Activated CD4-positive, alpha-beta T cell treated with anti-CD3 and anti-CD28 coated beads, Interleukin-2, amount 50 U/mL, for 16 hours (primary cell): ENCODE data around the gene COX14.
"Not testable (repeated sequence)": the region's sequence is repeated elsewhere in the genome, so short reads cannot be mapped to it uniquely, and the experiment has no call there.

ENCODE experiments used
- DNase-seq: peaks from one replicate; pipeline ENCODE4 v3.0.0-alpha.2; 2020

Gene COX14

GRCh38 chr12:50110127-50110761 is 1.8 kb upstream of the COX14 start:
- DNase-seq: no peak

- DNase-seq: no peak
These were observed 1.2 kb upstream of the COX14 start for GRCh38 chr12:50110762-50111351.

- no peak for DNase-seq
These were observed 692 bp upstream of the COX14 start for GRCh38 chr12:50111395-50111692.

GRCh38 chr12:50112456-50113218 is 601 bp downstream of the COX14 start:
- DNase-seq: peak; percentile 25

GRCh38 chr12:50117057-50117622 is 5.1 kb downstream of the COX14 start:
- no peak for DNase-seq

GRCh38 chr12:50119387-50119786 is 7.4 kb downstream of the COX14 start:
- DNase-seq: no peak

GRCh38 chr12:50120521-50120920 is 8.5 kb downstream of the COX14 start:
- DNase-seq: no peak

GRCh38 chr12:50120953-50121352 is 8.9 kb downstream of the COX14 start:
- no peak for DNase-seq

GRCh38 chr12:50121641-50122040 is 9.6 kb downstream of the COX14 start:
- DNase-seq: no peak

- no peak for DNase-seq
These were observed 11.2 kb downstream of the COX14 start for GRCh38 chr12:50123203-50123602.

DNA sequence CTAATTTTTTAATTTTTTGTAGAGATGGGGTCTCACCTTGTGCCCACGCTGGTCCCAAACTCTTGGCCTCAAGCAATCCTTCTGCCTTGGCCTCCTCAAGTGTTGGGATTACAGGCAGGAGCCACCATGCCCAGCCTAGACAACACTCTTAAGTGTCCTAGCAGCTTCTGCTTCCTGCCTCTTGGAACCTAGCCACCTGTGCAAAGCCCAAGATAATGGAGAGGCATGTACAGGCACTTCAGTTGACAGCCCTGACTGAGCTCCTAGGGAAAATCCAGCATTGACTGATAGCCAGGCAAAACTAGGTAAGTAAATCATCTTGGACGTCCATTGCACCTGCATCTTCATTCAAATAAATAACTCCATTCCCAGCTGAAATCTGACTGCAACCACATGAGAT is 15.5 kb downstream of the COX14 start:
- DNase-seq: no peak

DNA sequence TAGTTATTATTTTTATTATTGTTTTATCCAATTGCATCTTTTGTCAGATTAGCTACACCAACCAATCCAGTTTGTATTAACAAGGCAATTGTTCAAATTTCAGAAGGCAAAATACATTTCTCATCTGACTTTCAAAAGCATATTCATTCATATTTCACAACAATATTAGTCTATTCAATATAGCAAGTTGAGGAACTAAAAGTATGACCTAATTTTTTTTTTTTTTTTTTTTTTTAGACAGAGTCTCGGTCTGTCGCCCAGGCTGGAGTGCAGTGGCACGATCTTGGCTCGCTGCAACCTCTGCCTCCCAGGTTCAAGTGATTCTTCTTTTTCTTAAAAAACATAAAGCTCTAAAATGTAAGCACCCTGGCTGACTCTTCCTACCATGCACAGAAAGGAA is 17.3 kb downstream of the COX14 start:
- no peak for DNase-seq

- DNase-seq: peak; percentile 61
These were observed 20.6 kb downstream of the COX14 start for GRCh38 chr12:50132505-50133135.

GRCh38 chr12:50142993-50143392 is 31.0 kb downstream of the COX14 start:
- no peak for DNase-seq

DNA sequence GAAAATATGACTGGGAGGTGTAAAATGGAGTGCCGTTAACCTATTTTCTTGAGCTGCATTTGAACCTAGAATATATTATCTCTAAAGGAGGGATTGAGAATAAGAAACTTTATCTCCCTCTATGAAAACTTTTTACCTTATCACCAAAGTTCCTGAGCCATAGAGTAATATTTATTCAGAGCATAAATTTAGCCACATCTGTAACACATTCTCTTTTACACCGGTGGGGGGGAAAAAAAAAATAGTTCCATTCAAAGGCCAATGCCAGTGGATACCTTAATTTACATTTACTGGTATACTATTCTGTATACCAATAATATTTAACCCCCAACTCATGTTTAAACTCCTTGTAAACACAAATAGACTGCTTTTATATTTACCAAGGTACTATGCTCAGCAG is 33.4 kb downstream of the COX14 start:
- DNase-seq: no peak

GRCh38 chr12:50147281-50147680 is 35.2 kb downstream of the COX14 start:
- DNase-seq: no peak

- DNase-seq: not testable (repeated sequence)
These were observed 36.0 kb downstream of the COX14 start for GRCh38 chr12:50148011-50148410.

DNA sequence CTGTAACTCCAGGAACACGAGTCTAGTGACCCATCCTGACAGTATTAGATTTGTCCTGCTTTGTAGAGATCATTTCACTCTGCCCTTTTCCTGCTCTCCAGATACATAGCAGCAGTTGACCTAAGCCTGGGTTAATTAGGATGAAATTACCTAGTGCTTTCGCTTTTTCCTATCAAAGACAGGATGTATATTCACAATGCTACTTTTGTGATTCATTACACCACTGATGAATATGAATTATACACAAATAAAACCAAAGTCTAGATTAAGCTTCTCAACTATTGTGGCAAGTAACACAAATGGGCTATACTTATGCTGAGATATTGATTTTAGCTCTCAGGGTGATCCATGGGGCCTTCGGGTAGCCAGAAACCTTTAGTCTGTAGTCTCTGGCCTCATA is 37.3 kb downstream of the COX14 start:
- DNase-seq: peak; percentile 47

- DNase-seq: no peak
These were observed 39.1 kb downstream of the COX14 start for GRCh38 chr12:50151047-50151687.

GRCh38 chr12:50154947-50155346 is 42.9 kb downstream of the COX14 start:
- not testable (repeated sequence) for DNase-seq

DNA sequence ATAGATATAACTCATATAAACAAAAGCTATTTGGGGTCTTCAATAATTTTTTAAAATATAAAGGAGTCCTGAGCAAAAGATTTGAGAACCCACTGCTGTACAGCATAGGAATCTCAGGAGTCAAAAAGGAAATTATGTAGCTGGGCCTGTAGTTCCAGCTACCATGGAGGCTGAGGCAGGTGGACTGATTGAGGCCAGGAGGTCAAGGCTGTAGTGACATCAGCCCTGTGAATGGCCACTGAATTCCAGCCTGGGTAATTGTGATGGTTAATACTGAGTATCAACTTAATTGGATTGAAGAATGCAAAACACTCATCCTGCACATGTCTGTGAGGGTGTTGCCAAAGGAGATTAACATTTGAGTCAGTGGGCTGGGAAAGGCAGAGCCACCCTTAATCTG is 44.6 kb downstream of the COX14 start:
- DNase-seq: no peak

DNA sequence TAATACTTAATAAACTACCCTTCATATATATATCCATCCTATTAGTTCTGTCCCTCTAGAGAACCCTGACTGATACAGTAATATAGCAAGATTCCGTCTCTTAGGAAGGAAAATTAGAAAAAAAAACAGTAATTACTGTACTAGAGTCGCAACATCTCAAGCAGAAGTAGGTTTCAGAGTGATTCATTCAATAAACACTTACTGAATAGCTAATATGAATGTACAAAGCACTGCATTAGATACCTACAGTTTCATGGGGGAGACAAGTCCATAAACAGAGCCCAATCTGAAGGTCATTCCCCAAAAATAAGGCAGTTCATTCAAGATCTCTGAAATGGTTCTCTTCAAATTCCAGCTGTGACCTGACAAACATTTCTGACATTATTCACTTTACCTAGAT is 45.2 kb downstream of the COX14 start:
- DNase-seq: peak; percentile 25

DNA sequence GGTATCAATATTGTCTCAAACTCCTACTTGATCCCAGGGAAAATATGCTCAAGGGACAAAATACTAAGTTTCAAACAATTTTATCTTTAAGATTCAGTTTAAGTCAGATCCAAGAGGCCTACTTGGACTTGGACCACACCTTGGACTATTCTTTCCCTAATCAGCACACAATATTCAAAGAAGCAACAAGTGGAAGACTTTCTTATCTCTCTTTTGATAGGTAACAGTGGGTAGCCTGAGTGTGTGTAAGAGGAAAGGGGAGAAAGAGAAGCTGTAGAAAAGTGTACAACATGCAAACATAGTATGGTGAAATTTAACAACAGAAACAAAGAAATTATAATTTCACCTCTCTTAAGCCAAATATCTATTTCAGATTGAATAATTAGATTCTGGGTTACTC is 48.6 kb downstream of the COX14 start:
- no peak for DNase-seq
